ENCODE data around the gene LMNTD1.

- no peak for TF ChIP-seq CTCF (conservative IDR thresholded peaks at IDR 0.05)
- no peak for TF ChIP-seq EZH2 (IDR thresholded peaks at IDR 0.05; ENCODE audit: low read depth)
Measured at GRCh38 chr12:25472453-25472852, 80.6 kb downstream of the LMNTD1 start.

Data from PC-9 (cell line).